Activated CD8-positive, alpha-beta T cell treated with anti-CD3 and anti-CD28 coated beads, Interleukin-2, amount 10 ng/mL, durations not matched to agents 7 days and 5 days (primary cell): ENCODE data around the gene WNK1. TPM values are rescaled to one million over a fixed set of nuclear protein-coding genes. Genes with fewer than 3 reads are reported as not detected.
"Not testable (repeated sequence)": the region's sequence is repeated elsewhere in the genome, so short reads cannot be mapped to it uniquely, and the experiment has no call there.

Experiments used
- ATAC-seq: fragments of 150-1000 bp; cut with Tn5 transposase; one replicate; pipeline ENCODE4 v1.10.0; 2021; ENCODE audit warnings: moderate library complexity
- CTCF ChIA-PET: fragments of 350-600 bp; sonication (Branson Sonifier 250); formaldehyde crosslinking; loops from one replicate; lab custom pipeline; 2021; ENCODE audit warnings: antibody characterized with exemption; lab: Charles Lee
- POLR2A ChIA-PET: fragments of 350-600 bp; sonication (Branson Sonifier 250); formaldehyde crosslinking; loops from one replicate; lab custom pipeline; 2021; ENCODE audit warnings: antibody characterized with exemption; lab: Charles Lee
- DNase-seq: peaks from one replicate; pipeline ENCODE4 v3.0.0-alpha.2; 2020
- H3K27ac Mint-ChIP-seq: one replicate; pipeline ENCODE4 v1.8.0; 2021; ENCODE audit warnings: mild to moderate bottlenecking, mixed read lengths
- H3K27me3 Mint-ChIP-seq: one replicate; pipeline ENCODE4 v1.8.0; 2021; ENCODE audit warnings: low read depth, mixed read lengths
- H3K36me3 Mint-ChIP-seq: one replicate; pipeline ENCODE4 v1.8.0; 2021; ENCODE audit warnings: low read depth, mixed read lengths
- H3K4me1 Mint-ChIP-seq: one replicate; pipeline ENCODE4 v1.8.0; 2021; ENCODE audit warnings: low read depth, mixed read lengths
- H3K4me3 Mint-ChIP-seq: one replicate; pipeline ENCODE4 v1.8.0; 2021; ENCODE audit warnings: mild to moderate bottlenecking, mixed read lengths
- H3K9me3 Mint-ChIP-seq: one replicate; pipeline ENCODE4 v1.8.0; 2022; ENCODE audit warnings: mixed read lengths; ENCODE audit not compliant: insufficient read depth
- total RNA-seq, 2 experiments: library from RNA; stranded (reverse); gene quantifications; one replicate each; pipeline ENCODE4 v1.2.3, GENCODE V29; 2021

The WNK1 gene
- 100 to 1,000 TPM; 203 to 204 TPM for total RNA-seq

GRCh38 chr12:751999-752694 is at the start of gene WNK1:
WNK1 (plus strand) TSS chr12:752579; CDS start chr12:753566, 987 bp downstream.
- POLR2A ChIA-PET: interaction anchor here (0.7 to 5.6 kb wide), 24 partner anchors 9 to 176 kb away, joined by 3 to 57 read pairs (median 10); no protein-coding TSS in a partner anchor
- no peaks in the 10 kb centered on the region for H3K9me3 Mint-ChIP-seq
- no peaks in the 10 kb centered on the region for H3K27me3 Mint-ChIP-seq
- CTCF ChIA-PET: interaction anchor here (0.7 to 6.4 kb wide), 41 partner anchors 8 to 840 kb away, joined by 3 to 123 read pairs (median 14); partner anchors contain the start of gene RAD52
- DNase-seq (peak; percentile 98), ATAC-seq (peak; percentile 67)
- H3K4me3 Mint-ChIP-seq: peak within 1 kb of the TSS; percentile 93
- peaks cover 26% of the 10 kb centered on the region for H3K4me1 Mint-ChIP-seq
- H3K36me3 Mint-ChIP-seq: peaks cover 38% of the 10 kb centered on the region
- H3K27ac Mint-ChIP-seq: peak within 1 kb of the TSS; percentile 91

DNA sequence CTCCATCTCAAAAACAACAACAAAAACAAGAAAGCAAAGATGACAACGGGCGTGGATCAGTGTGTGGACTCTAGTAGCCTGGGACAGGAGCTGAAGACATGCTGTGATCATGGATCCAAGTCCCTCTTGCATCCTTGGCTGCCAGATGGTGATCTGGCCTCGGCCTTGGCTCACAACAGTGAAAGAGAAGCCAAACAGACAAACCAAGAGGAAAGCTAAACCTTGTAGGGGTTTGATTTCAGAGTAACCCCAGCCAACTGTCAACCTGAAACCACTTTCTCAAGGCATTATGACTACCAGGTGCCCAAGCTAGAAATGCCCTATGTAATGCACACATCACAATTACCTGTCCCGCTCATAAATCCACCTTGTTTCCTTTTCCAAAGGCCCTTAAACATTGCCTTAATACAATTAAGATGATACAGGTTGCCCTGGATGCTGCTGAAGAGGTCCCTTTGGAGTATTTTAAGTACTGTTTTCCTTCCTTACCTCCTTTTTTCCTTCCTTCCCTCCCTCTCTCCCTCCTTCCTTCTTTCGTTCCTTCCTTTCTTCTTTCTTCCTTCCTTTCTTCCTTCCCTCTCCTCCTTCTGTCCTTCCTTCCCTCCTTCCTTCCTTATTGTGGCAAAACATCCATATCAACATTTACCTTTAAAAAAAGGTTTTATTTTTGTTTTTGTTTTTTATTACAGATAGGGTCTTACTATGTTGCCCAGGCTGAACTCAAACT is 47.7 kb upstream of the WNK1 start:
- ChIA-PET POLR2A (interaction anchor here (0.7 kb wide), 1 partner anchor 19 kb away, joined by 3 read pairs; no protein-coding TSS in a partner anchor), CTCF (interaction anchor here (1.7 kb wide), 1 partner anchor 47 kb away, joined by 5 read pairs; no protein-coding TSS in a partner anchor)
- no peak overlapping the region for H3K27ac Mint-ChIP-seq
- H3K36me3 Mint-ChIP-seq: peaks cover under 1% of the 10 kb centered on the region
- ATAC-seq: no peak
- H3K9me3 Mint-ChIP-seq: no peaks in the 10 kb centered on the region
- no peaks in the 10 kb centered on the region for H3K27me3 Mint-ChIP-seq
- no peak overlapping the region for H3K4me3 Mint-ChIP-seq
- no peak for DNase-seq
- peaks cover 9% of the 10 kb centered on the region for H3K4me1 Mint-ChIP-seq

DNA sequence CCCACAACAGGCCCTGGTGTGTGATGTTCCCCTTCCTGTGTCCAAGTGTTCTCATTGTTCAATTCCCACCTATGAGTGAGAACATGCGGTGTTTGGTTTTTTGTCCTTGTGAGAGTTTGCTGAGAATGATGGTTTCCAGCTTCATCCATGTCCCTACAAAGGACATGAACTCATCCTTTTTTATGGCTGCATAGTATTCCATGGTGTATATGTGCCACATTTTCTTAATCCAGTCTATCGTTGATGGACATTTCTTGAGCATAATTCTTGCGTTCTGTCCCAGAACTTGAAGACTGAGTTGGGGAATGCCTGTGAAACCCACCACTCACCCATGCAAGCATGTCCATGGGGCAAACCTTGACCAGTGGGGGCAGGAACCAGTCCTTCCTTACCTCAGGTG is 44.3 kb upstream of the WNK1 start:
- CTCF ChIA-PET, DNase-seq, ATAC-seq, H3K9me3 Mint-ChIP-seq, H3K4me3 Mint-ChIP-seq, POLR2A ChIA-PET, H3K27me3 Mint-ChIP-seq, H3K27ac Mint-ChIP-seq, H3K36me3 Mint-ChIP-seq: not testable (repeated sequence)
- H3K4me1 Mint-ChIP-seq: peaks cover 17% of the 10 kb centered on the region

- no peak overlapping the region for H3K4me3 Mint-ChIP-seq
- CTCF ChIA-PET: interaction anchor here (1.8 kb wide), 1 partner anchor 42 kb away, joined by 7 read pairs; no protein-coding TSS in a partner anchor
- no peak for ATAC-seq
- no peaks in the 10 kb centered on the region for H3K9me3 Mint-ChIP-seq
- H3K27ac Mint-ChIP-seq: no peak overlapping the region
- POLR2A ChIA-PET: interaction anchor here (0.8 kb wide), 1 partner anchor 18 kb away, joined by 3 read pairs; no protein-coding TSS in a partner anchor
- no peaks in the 10 kb centered on the region for H3K27me3 Mint-ChIP-seq
- no peak for DNase-seq
- no peaks in the 10 kb centered on the region for H3K36me3 Mint-ChIP-seq
- peaks cover 18% of the 10 kb centered on the region for H3K4me1 Mint-ChIP-seq
These were observed 42.8 kb upstream of the WNK1 start for GRCh38 chr12:709455-710020.

DNA sequence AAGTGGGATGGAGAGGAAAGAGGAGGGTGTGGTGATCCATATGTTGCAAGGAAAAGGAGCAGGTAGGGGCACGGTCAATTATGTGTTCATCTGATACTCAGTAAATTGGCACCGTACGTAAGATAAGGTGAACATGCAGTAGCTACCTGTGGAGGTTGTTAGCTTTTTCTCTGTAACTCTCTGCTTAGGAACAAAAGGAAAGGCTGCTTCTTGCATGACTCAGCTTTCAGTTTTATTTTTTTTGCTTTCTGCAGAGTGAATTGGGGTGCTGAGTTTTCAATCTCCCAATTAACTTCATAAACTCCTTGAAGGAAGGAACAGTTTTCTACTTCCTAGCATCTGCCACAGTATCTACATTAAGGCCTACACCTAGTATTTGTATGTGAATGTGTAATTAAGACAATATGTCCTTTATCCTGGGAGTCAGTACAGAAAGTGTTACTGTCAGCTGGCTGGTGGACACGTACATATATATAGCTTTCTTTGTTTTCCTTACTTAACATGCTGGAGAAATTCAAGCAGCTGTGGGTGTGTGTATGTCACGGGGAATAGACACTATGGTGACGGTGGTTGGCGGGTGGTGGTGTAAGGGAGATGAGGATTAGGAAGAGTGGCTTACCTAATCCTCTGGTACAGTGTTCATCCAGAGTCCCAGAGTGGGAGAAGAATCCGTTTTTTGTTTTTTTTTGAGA is 40.1 kb upstream of the WNK1 start:
- DNase-seq (no peak), ATAC-seq (no peak)
- no peaks in the 10 kb centered on the region for H3K9me3 Mint-ChIP-seq
- no peaks in the 10 kb centered on the region for H3K27me3 Mint-ChIP-seq
- H3K4me1 Mint-ChIP-seq: peaks cover 26% of the 10 kb centered on the region
- CTCF ChIA-PET: interaction anchor here (0.7 to 2.8 kb wide), 6 partner anchors 9 to 43 kb away, joined by 3 to 12 read pairs (median 4); no protein-coding TSS in a partner anchor
- H3K27ac Mint-ChIP-seq: no peak overlapping the region
- POLR2A ChIA-PET: interaction anchor here (0.8 kb wide), 1 partner anchor 17 kb away, joined by 3 read pairs; no protein-coding TSS in a partner anchor
- H3K4me3 Mint-ChIP-seq: no peak overlapping the region
- H3K36me3 Mint-ChIP-seq: no peaks in the 10 kb centered on the region

- H3K4me1 Mint-ChIP-seq: peaks cover 28% of the 10 kb centered on the region
- H3K27ac Mint-ChIP-seq: no peak overlapping the region
- ChIA-PET CTCF (interaction anchor here (1.1 to 2.8 kb wide), 5 partner anchors 11 to 37 kb away, joined by 3 to 12 read pairs (median 4); no protein-coding TSS in a partner anchor), POLR2A (interaction anchor here (0.5 kb wide), 1 partner anchor 14 kb away, joined by 3 read pairs; no protein-coding TSS in a partner anchor)
- H3K9me3 Mint-ChIP-seq: no peaks in the 10 kb centered on the region
- DNase-seq (no peak), ATAC-seq (peak; percentile 64)
- H3K36me3 Mint-ChIP-seq: no peaks in the 10 kb centered on the region
- H3K4me3 Mint-ChIP-seq: no peak overlapping the region
- no peaks in the 10 kb centered on the region for H3K27me3 Mint-ChIP-seq
These were observed 39.0 kb upstream of the WNK1 start for GRCh38 chr12:713281-713875.

DNA sequence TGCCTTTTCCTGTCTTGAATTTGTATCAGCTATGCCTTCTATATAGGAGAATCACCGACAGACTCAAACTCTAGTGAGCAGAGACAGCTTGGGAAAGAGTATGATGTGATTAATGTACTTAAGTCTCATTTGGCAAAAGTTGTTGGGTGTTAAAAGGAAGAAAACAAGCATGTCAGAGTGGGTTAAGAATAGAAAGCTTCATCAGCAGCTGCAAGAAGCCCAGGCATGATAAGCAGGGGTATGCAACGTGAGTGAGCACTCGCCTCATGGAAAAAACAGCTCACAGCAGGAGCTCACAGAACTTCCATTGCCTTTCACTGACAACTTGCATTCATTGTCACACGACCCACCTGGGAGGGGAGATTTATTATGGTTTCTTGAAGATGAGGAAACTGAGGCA is 35.9 kb upstream of the WNK1 start:
- peak; percentile 27 for ATAC-seq
- Mint-ChIP-seq H3K27ac (no peak overlapping the region), H3K27me3 (no peaks in the 10 kb centered on the region), H3K9me3 (peaks cover 4% of the 10 kb centered on the region), H3K36me3 (peaks cover 5% of the 10 kb centered on the region), H3K4me1 (peaks cover 49% of the 10 kb centered on the region), H3K4me3 (no peak overlapping the region)
- POLR2A ChIA-PET: no interaction called here
- CTCF ChIA-PET: interaction anchor here (0.7 to 1.9 kb wide), 2 partner anchors 34 to 97 kb away, joined by 3 to 7 read pairs; no protein-coding TSS in a partner anchor
- peak; percentile 39 for DNase-seq

GRCh38 chr12:718756-719102 is 33.6 kb upstream of the WNK1 start:
- DNase-seq: no peak
- POLR2A ChIA-PET: interaction anchor here (1.7 kb wide), 1 partner anchor 33 kb away, joined by 6 read pairs; the partner anchor contains the start of gene WNK1
- peaks cover 5% of the 10 kb centered on the region for H3K36me3 Mint-ChIP-seq
- H3K9me3 Mint-ChIP-seq: peaks cover 4% of the 10 kb centered on the region
- H3K4me1 Mint-ChIP-seq: peaks cover 46% of the 10 kb centered on the region
- H3K27me3 Mint-ChIP-seq: no peaks in the 10 kb centered on the region
- H3K27ac Mint-ChIP-seq: peak overlapping the region; percentile 80
- CTCF ChIA-PET: interaction anchor here (2.7 kb wide), 1 partner anchor 32 kb away, joined by 8 read pairs; no protein-coding TSS in a partner anchor
- H3K4me3 Mint-ChIP-seq: peak overlapping the region; percentile 0
- ATAC-seq: no peak

DNA sequence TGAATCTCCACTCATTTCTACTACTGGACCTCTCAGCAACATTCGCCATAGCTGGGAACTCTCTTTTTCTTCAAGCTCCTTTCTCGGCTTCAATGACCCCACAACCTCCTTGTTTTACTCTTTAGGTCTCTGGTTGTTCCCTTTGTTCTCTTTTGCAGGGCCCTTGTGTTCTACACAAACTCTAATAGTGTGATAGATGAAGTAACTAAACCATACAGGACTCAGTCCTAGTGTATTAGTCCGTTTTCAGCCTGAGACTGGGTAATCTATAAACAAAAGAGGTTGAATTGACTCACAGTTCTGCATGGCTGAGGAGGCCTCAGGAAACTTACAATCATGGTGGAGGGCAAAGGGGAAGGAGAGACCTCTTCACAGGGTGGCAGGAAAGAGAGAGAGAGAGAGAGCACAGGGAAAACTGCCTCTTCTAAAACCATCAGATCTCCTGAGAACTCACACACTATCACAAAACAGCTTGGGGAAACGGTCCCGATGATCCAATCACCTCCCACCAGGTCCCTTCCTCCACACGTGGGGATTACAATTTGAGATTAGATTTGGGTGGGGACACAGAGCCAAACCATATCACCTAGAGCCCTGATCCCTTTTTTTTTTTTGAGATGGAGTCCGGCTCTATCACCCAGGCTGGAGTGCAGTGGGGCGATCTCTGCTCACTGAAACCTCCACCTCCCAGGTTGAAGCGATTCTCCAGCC is 32.0 kb upstream of the WNK1 start:
- ATAC-seq (no peak), DNase-seq (no peak)
- Mint-ChIP-seq H3K4me1 (peaks cover 57% of the 10 kb centered on the region), H3K4me3 (no peak overlapping the region), H3K9me3 (peaks cover 4% of the 10 kb centered on the region), H3K27me3 (no peaks in the 10 kb centered on the region), H3K36me3 (peaks cover 8% of the 10 kb centered on the region), H3K27ac (peak overlapping the region; percentile 54)
- POLR2A ChIA-PET: interaction anchor here (1.7 kb wide), 1 partner anchor 31 kb away, joined by 6 read pairs; the partner anchor contains the start of gene WNK1
- CTCF ChIA-PET: interaction anchor here (2.7 kb wide), 1 partner anchor 31 kb away, joined by 8 read pairs; no protein-coding TSS in a partner anchor
